Measurements from ENCODE around the gene KLC1. TPM values are rescaled to one million over a fixed set of nuclear protein-coding genes. Genes with fewer than 3 reads are reported as not detected.

The KLC1 gene
- total RNA-seq, 1 experiment from 2014 or later: 121 TPM

GRCh38 chr14:103611215-103611614, 17.8 kb upstream of the KLC1 start:
- Histone ChIP-seq H2AFZ (ENCODE audit: low read depth, low read length, poor library complexity, severe bottlenecking) (no peak overlapping the region), H3K36me3 (ENCODE audit: control insufficient read depth in 1 of 2, insufficient read depth in 2 of 2, low read length in 2 of 2) (no peaks in the 10 kb centered on the region), H3K9me2 (ENCODE audit: insufficient read depth) (no peaks in the 10 kb centered on the region), H3K4me2 (ENCODE audit: low read length) (no peak overlapping the region), H3K27ac (ENCODE audit: low read depth, low read length) (no peak overlapping the region), H3K79me2 (ENCODE audit: insufficient read depth, low read length) (no peaks in the 10 kb centered on the region), H3K4me1 (ENCODE audit: control insufficient read depth in 1 of 2, insufficient read depth in 2 of 2, low read length in 2 of 2) (no peaks in the 10 kb centered on the region), H3K9me3 (ENCODE audit: control insufficient read depth in 1 of 2, insufficient read depth in 1 of 2, low read depth in 1 of 2, low read length in 2 of 2) (peaks cover 0 to 9% of the 10 kb centered on the region in 2 experiments; a peak in 3 of 4 replicates), H3K4me3 (replicated peaks in 1 of 2; ENCODE audit: low read depth in 1 of 2, low read length in 2 of 2) (no peak overlapping the region), H3K27me3 (ENCODE audit: insufficient read depth, low read length) (no peaks in the 10 kb centered on the region), H3K9ac (ENCODE audit: low read length) (no peak overlapping the region), H4K20me1 (ENCODE audit: insufficient read depth) (no peaks in the 10 kb centered on the region)
- BruUV-seq (replicated peaks): no TSS peak
- POLR2A ChIA-PET: no interaction called here
- CTCF ChIA-PET: no interaction called here
- intact Hi-C loops (cut with micrococcal nuclease): no loop called here
- no peak for ATAC-seq
- RAD21 ChIA-PET (ENCODE audit: low non-redundant PET in 1 of 2, low total read pairs in 2 of 2, uncharacterized antibody in 2 of 2, unreplicated experiment in 2 of 2): no interaction called here
- DNase-seq (ENCODE audit: low read depth, low spot score): no peak
- TF ChIP-seq POLR2A (IDR thresholded peaks at IDR 0.05; ENCODE audit: borderline replicate concordance, extremely low read depth, insufficient read depth, insufficient read length) (no peak), MAX (IDR thresholded peaks at IDR 0.05) (no peak), RAD21 (IDR thresholded peaks at IDR 0.05; ENCODE audit: low read depth) (no peak), JUND (IDR thresholded peaks at IDR 0.05) (no peak), SP1 (IDR thresholded peaks at IDR 0.05; ENCODE audit: low read depth) (no peak), POLR2AphosphoS5 (IDR thresholded peaks at IDR 0.05; ENCODE audit: low read depth, low read length) (no peak), ZFX (IDR thresholded peaks at IDR 0.05) (no peak), ZBTB33 (IDR thresholded peaks at IDR 0.05; ENCODE audit: extremely low read depth, insufficient replicate concordance, low read length) (no peak), CBX3 (IDR thresholded peaks at IDR 0.05; ENCODE audit: low read depth) (no peak), YY1 (IDR thresholded peaks at IDR 0.05; ENCODE audit: extremely low read depth, insufficient replicate concordance, low read depth, low read length) (no peak), SIN3A (IDR thresholded peaks at IDR 0.05; ENCODE audit: low read depth) (no peak), FOSL1 (IDR thresholded peaks at IDR 0.05; ENCODE audit: low read depth) (no peak), ELF1 (IDR thresholded peaks at IDR 0.05; ENCODE audit: borderline replicate concordance, low read depth) (no peak)
- TF ChIP-seq, protein P1, sequence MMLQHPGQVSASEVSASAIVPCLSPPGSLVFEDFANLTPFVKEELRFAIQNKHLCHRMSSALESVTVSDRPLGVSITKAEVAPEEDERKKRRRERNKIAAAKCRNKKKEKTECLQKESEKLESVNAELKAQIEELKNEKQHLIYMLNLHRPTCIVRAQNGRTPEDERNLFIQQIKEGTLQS (IDR thresholded peaks at IDR 0.05): no peak
- TF ChIP-seq, protein P2, sequence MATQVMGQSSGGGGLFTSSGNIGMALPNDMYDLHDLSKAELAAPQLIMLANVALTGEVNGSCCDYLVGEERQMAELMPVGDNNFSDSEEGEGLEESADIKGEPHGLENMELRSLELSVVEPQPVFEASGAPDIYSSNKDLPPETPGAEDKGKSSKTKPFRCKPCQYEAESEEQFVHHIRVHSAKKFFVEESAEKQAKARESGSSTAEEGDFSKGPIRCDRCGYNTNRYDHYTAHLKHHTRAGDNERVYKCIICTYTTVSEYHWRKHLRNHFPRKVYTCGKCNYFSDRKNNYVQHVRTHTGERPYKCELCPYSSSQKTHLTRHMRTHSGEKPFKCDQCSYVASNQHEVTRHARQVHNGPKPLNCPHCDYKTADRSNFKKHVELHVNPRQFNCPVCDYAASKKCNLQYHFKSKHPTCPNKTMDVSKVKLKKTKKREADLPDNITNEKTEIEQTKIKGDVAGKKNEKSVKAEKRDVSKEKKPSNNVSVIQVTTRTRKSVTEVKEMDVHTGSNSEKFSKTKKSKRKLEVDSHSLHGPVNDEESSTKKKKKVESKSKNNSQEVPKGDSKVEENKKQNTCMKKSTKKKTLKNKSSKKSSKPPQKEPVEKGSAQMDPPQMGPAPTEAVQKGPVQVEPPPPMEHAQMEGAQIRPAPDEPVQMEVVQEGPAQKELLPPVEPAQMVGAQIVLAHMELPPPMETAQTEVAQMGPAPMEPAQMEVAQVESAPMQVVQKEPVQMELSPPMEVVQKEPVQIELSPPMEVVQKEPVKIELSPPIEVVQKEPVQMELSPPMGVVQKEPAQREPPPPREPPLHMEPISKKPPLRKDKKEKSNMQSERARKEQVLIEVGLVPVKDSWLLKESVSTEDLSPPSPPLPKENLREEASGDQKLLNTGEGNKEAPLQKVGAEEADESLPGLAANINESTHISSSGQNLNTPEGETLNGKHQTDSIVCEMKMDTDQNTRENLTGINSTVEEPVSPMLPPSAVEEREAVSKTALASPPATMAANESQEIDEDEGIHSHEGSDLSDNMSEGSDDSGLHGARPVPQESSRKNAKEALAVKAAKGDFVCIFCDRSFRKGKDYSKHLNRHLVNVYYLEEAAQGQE (IDR thresholded peaks at IDR 0.05; ENCODE audit: low read depth): no peak

Measured in HCT116 (cell line).